B cell (primary cell): ENCODE results near the gene ANAPC10.

Source experiments
- EZH2 ChIP-seq: IDR thresholded peaks from 2 replicates; pipeline ENCODE4 v1.6.1; 2012; ENCODE audit warnings: borderline replicate concordance, low read depth, mild to moderate bottlenecking, moderate library complexity, low read length; ENCODE audit not compliant: insufficient read depth, poor library complexity, severe bottlenecking
- TF ChIP-seq, protein P1 (sequence below): fragments of 200-600 bp; IDR thresholded peaks from one replicate; pipeline ENCODE4 v1.8.0; 2022; ENCODE audit warnings: antibody characterized with exemption, mild to moderate bottlenecking

DNA sequence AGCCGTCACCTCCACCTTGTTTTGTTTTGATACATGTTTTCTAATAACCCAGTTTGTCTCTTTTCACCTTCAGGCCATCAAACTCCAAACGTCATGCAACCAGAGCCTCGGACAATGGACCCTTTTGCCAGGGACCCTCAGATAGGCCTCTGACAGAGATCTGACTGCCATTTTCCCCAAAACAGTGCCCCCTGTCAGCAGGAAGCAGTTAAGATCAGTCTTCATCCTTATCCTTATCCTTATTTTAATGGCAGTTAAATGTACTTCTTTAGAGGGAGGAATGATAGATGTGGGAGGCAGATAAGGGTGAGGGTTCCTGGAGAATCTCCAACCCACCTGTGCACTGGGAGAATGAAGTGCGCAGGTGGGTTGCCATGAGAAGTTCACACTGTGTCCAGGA lies 135.7 kb downstream of the ANAPC10 start:
- TF ChIP-seq, protein P1, sequence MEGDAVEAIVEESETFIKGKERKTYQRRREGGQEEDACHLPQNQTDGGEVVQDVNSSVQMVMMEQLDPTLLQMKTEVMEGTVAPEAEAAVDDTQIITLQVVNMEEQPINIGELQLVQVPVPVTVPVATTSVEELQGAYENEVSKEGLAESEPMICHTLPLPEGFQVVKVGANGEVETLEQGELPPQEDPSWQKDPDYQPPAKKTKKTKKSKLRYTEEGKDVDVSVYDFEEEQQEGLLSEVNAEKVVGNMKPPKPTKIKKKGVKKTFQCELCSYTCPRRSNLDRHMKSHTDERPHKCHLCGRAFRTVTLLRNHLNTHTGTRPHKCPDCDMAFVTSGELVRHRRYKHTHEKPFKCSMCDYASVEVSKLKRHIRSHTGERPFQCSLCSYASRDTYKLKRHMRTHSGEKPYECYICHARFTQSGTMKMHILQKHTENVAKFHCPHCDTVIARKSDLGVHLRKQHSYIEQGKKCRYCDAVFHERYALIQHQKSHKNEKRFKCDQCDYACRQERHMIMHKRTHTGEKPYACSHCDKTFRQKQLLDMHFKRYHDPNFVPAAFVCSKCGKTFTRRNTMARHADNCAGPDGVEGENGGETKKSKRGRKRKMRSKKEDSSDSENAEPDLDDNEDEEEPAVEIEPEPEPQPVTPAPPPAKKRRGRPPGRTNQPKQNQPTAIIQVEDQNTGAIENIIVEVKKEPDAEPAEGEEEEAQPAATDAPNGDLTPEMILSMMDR: no peak
- TF ChIP-seq EZH2: no peak
